ENCODE measurements around the gene PRKD1.

PRKD1 gene

DNA sequence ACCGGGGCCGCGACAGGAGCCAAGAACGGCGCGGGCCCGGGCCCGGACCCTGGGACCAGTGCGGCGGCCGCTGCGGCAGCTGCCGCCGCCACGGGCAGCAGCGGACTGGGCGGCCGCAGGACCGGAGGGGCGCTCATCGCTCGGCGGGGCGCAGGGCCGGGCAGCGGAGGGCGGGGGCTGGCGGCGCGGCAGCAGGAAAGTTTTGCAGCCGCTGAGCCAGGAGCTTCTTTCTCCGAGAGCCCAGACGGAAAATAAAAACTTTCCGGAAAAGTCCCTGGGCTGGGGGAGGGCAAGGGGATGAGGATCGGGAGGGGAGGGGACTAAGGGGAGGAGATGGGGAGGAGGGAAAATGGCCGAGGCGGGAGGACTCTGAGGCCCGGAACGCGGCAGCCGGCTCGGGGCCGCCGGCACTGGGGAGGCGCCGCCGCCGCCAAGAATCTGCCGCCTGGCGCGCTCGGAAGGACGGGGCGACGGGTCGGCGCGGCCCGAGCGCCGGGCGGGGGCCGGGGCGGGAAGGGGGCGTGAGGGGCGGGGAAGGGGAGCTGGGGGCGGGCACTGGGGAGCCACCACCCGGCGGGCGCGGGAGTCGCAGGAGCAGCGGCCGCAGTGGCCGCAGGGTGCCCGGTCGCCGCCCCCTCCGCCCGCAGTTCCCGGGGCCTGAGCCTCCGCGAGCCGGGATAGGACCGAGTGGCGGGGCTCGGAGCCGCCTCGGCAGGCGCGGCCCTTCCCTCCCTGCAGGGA, at the start of gene PRKD1:
TSS of gene PRKD1 (minus strand) at position 472 of the 741 bp plus-strand sequence.
- no peak for DNase-seq (ENCODE audit: low spot score)

DNA sequence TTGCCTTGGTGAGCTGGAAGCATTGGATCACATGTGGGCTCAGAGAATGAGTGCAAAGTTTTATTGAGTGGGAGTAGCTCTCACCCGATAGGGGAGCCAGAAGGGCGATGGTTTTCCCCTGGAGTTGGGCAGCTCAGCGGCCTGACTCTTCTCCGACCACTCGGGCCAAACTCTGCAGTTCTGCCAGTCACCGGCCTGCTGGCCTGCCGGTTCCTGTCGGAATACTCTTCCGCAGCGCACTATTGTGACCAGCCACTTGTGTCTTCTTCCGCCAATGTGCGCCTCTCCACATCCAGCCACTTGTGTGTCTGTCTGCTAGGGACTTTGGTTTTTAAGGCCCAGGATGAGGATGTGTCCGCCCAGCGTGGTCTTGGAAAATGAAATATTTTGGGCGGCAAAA, 43.5 kb upstream of the PRKD1 start:
- no peak for DNase-seq (ENCODE audit: low spot score)

GRCh38 chr14:29955087-29955486, 27.4 kb upstream of the PRKD1 start:
- DNase-seq (ENCODE audit: low spot score), result no peak

GRCh38 chr14:29953501-29953900, 25.9 kb upstream of the PRKD1 start:
- DNase-seq (ENCODE audit: low spot score), result no peak

- no peak for DNase-seq (ENCODE audit: low spot score)
Measured at GRCh38 chr14:29944091-29944490, 16.4 kb upstream of the PRKD1 start.

DNA sequence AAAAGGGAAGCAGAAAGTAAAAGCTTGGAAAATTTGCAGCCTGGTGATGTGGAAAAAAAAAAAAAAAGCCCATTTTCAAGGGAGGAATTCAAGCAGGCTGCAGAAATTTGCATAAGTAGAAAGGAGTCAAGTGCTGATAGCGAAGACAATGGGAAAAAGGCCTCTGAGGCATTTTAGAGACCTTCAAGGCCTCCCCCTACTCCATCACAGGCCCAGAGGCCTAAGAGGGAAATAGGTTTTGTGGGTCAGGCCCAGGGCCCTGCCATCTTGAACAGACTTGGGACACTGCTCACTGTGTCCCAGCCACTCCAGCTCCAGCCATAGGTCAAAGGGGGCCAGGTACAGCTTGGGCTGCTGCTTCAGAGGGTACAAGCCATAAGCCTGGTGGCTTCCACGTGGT, 13.8 kb upstream of the PRKD1 start:
- no peak for DNase-seq (ENCODE audit: low spot score)

GRCh38 chr14:29940482-29940881, 12.8 kb upstream of the PRKD1 start:
- no peak for DNase-seq (ENCODE audit: low spot score)

DNA sequence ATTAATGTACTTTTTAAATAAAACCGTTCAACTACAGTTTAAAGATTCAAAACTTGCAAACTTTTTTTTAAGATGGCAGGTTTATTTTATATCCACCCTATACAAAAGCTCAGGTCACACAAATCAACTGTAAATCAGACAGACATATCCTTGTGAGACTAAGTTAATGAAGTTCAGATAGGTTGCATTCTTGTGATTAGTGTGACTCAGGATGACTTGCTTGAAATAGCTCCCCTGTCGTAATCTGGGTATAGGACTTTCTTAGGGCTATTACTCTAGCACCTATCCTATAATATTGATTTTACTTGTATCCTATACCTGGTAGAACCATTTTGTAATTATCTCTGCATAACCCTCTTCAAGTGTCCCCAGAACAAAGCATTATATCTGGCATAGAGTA, 9.5 kb upstream of the PRKD1 start:
- DNase-seq (ENCODE audit: low spot score), result no peak

GRCh38 chr14:29930283-29930682, 2.6 kb upstream of the PRKD1 start:
- DNase-seq (ENCODE audit: low spot score), result no peak

- no peak for DNase-seq (ENCODE audit: low spot score)
Measured at GRCh38 chr14:29928117-29928640, 532 bp upstream of the PRKD1 start.

DNA sequence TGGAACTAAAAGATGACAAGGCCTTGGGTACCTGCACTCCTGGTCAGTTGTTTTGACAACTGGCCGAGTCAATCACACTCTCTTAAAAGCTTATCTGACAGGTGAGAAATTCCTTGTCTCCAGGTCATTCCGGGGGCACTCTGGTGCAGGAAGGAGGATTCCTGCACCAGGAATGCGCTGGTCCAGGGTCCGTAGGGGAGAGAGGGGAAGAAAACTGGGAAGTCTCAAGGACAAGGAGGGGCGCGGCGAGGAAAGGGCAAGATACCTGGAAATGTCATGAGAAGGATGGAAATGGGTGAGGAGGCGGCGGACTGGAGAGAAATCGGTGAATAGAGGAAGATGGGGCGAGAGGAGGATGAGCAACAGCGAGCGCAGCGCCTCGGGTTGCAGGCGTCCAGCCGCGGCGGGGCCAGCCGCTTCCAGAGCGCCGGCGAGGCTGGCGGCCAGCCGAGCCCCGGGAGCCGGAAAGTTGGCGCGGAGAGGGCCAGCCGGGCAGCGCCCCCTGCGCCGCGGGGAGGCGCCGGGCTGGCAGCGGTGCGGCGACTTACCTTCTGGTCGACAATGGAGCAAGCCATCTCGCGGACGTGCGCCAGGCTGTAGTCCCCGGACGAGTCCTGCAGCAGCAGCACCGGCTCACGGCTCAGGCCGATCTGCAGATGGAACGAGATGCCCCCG, 809 bp downstream of the PRKD1 start:
- DNase-seq (ENCODE audit: low spot score), result peak; percentile 8

DNA sequence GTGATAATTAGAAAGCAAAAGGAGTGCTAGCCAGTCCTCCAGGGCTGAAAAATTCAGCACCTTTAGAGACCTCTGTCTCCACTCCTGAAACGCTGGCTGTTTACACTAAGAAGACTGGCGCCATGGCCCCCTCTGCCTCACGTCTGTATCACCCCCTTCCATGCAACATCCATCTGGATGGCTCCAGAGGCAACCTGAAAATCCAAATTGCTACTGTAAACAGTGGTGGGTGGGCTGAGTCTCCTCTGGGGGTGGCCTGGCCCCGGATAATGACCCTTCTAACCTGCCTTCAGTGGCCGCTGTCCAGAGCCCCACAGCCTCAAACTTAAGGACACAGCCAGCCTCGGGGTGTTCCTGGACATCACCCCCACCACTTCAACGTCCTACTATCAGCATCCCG, 1.4 kb downstream of the PRKD1 start:
- no peak for DNase-seq (ENCODE audit: low spot score)

- DNase-seq (ENCODE audit: low spot score), result no peak
Measured at GRCh38 chr14:29925736-29926135, 1.9 kb downstream of the PRKD1 start.

DNA sequence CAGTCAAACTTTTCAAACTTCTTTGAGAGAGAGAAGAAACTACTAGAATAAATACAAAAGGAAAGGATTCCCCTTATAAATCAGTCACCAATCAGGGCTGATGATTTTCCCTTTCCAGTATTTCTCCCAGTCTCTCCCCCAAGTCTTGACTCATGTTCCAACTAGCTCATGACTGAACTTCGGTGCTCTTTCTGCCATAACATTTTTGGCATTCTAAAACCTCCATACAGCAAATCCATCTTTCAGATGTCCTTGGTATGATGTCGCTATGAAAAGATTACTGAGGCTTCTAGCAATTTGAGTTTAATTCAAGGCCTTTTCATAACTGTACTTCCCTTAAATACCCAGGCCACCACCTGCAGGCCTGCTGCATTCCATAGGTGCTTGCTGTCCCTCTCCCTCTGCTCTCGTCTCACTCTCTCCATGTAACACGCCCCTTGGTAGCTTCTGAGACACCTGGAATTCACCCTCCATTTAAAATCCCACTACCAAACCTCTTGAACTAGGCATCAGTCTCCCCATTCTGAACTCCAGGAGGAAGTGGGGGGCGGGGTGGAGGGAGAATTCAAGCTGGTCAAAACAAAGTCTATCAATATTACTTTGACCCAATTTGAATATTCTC, 2.4 kb downstream of the PRKD1 start:
- DNase-seq (ENCODE audit: low spot score), result no peak

- no peak for DNase-seq (ENCODE audit: low spot score)
Measured at GRCh38 chr14:29919845-29920244, 7.8 kb downstream of the PRKD1 start.

DNA sequence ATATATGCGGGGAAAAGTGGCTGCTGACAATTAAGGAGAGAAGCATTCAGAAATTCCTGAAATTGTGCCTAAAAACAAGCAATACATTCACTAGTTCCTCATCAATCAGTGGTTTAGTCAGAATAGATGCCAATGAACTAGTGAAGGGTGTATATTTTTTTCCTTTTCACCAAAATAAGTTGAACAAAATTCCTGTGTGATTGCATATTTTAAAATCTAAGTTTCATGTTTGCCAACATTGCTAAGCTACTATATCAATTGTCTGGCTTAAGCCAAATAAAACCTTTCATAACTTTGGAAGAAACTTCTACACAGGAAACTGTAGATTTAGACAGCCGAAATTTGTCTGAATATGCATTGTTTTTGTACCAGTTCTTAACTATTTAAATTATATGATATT, 8.7 kb downstream of the PRKD1 start:
- DNase-seq (ENCODE audit: low spot score), result no peak

DNA sequence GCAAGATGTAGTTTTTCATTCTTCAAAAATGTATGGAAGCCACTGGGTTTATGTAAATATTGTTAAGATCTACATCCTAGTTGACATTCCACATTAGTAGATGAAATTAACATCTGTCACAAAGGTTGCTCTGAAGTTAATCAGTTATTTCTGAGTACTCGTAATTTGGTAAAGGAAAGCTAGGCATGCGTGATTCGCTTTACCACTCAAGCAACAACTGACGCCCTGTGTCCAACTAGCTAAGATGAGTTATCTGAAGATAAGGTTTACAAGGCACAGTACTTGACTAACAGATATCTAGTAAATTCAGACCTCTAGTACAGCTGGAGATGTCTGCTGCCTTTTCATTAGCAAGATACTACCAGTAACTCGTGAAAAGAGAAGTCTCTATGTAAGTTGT, 14.1 kb downstream of the PRKD1 start:
- DNase-seq (ENCODE audit: low spot score), result no peak

- no peak for DNase-seq (ENCODE audit: low spot score)
Measured at GRCh38 chr14:29911810-29912209, 15.8 kb downstream of the PRKD1 start.

DNA sequence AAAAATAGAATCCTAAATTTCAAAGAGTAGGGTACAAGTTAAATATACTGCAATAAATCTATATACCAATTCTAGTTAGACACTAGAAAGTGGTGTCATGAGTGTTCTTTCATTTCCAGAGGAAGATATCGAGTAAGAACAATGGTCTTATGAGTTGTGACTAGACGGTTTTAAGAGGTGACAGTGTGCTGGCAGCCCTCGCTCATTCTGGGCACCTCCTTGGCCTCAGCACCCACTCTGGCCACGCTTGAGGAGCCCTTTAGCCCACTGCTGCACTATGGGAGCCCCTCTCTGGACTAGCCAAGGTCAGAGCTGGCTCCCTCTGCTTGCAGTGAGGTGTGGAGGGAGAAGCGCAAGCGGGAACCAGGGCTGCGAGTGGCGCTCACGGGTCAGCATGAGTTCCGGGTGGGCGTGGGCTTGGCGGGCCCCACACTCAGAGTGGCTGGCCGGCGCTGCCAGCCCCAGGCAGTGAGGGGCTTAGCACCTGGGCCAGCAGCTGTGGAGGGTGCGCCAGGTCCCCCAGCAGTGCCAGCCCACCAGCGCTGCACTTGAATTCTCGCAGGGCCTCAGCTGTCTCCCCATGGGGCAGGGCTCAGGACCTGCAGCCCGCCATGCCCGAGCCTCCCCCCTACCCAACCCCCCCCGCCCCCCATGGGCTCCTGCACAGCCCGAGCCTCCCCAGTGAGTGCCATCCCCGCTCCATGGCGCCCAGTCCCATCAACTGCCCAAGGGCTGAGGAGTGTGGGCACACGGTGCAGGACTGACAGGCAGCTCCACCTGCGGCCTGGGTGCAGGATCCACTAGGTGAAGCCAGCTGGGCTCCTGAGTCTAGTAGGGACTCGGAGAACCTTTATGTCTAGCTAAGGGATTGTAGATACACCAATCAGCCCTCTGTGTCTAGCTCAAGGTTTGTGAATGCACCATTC, 18.7 kb downstream of the PRKD1 start:
- DNase-seq (ENCODE audit: low spot score), result no peak

DNA sequence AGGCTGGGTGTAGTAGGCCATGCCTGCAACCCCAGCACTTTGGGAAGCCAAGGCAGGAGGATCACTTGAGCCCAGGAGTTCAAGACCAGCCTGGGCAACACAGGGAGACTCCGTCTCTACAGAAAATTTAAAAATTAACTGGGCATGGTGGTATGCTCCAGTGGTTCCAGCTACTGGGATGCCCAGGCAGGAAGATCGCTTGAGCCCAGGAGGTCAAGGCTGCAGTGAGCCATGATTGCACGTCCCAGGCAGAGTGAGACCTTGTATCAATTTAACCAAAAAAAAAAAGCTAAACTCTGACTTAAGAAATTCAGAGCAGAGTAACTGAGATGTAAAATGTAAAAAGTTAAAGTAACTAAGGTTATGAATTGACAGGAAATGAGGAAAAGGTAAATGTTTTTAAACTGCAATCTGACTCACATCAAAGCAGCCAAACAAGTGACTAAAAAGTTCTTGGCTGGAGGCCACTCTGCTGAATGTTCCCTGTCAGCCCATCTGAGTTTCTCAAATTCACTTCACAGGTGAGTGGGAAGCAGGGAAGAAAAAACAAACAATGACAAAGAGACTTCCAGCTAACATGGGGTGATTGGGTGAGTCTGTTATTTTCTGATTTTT, 21.3 kb downstream of the PRKD1 start:
- no peak for DNase-seq (ENCODE audit: low spot score)

GRCh38 chr14:29905543-29905942, 22.1 kb downstream of the PRKD1 start:
- no peak for DNase-seq (ENCODE audit: low spot score)
